ENCODE results near the gene HIPK1. TPM values are rescaled to one million over a fixed set of nuclear protein-coding genes. Genes with fewer than 3 reads are reported as not detected.

HIPK1 gene
- total and polyA plus RNA-seq, 4 donors, result 10.9 to 87.2 (median 54.5) TPM

- no peak for DNase-seq
These were observed 15.0 kb upstream of the HIPK1 start for GRCh38 chr1:113913887-113914664.

GRCh38 chr1:113916974-113917373 is 12.2 kb upstream of the HIPK1 start:
- no peaks in the 10 kb centered on the region for H3K9me3 ChIP-seq (ENCODE audit: control insufficient read depth in 4 of 4, insufficient read depth in 3 of 4, low read length in 3 of 4)
- no peak for TF ChIP-seq CTCF (IDR thresholded peaks at IDR 0.05; ENCODE audit: control extremely low read depth, extremely low read depth)
- no peaks in the 10 kb centered on the region for H3K27me3 ChIP-seq (ENCODE audit: control insufficient read depth in 3 of 3, insufficient read depth in 3 of 3, low read length in 2 of 3)
- DNase-seq (no peak), ATAC-seq (ENCODE audit: insufficient read depth, low FRiP score) (no peak)
- 97 to 99% methylated on average over 5 of the region's 5 CpGs for WGBS, 2 donors
- no peak overlapping the region for H3K4me3 ChIP-seq
- H3K36me3 ChIP-seq (ENCODE audit: control insufficient read depth in 4 of 4, insufficient read depth in 4 of 4, low read length in 4 of 4), result peaks cover 0 to 1% (median 0%) of the 10 kb centered on the region in 4 donors
- no peak overlapping the region for H3K9ac ChIP-seq (ENCODE audit: insufficient read depth in 1 of 2, low read length in 2 of 2)
- H3K4me1 ChIP-seq (ENCODE audit: control insufficient read depth in 5 of 5, insufficient read depth in 5 of 5, low read length in 5 of 5), result peaks cover 0 to 14% (median 0%) of the 10 kb centered on the region in 5 donors
- no peak overlapping the region for H3K27ac ChIP-seq (ENCODE audit: low read depth in 1 of 2, low read length in 1 of 2)

More at GRCh38 chr1:113913887-113914664, 15.0 kb upstream of the HIPK1 start:
- 56 to 74% methylated on average over 5 of the region's 5 CpGs for WGBS, 2 donors
- Histone ChIP-seq H3K9me3 (ENCODE audit: control insufficient read depth in 4 of 4, insufficient read depth in 3 of 4, low read length in 3 of 4) (no peaks in the 10 kb centered on the region), H3K27ac (ENCODE audit: low read depth in 1 of 2, low read length in 1 of 2) (no peak overlapping the region), H3K36me3 (ENCODE audit: control insufficient read depth in 4 of 4, insufficient read depth in 4 of 4, low read length in 4 of 4) (peaks cover 10 to 17% (median 10%) of the 10 kb centered on the region in 4 donors), H3K9ac (ENCODE audit: insufficient read depth in 1 of 2, low read length in 2 of 2) (no peak overlapping the region), H3K4me3 (no peak overlapping the region), H3K27me3 (ENCODE audit: control insufficient read depth in 3 of 3, insufficient read depth in 3 of 3, low read length in 2 of 3) (no peaks in the 10 kb centered on the region), H3K4me1 (ENCODE audit: control insufficient read depth in 5 of 5, insufficient read depth in 5 of 5, low read length in 5 of 5) (peaks cover 0 to 16% (median 0%) of the 10 kb centered on the region in 5 donors)
- no peak for ATAC-seq (ENCODE audit: insufficient read depth, low FRiP score)
- no peak for TF ChIP-seq CTCF (IDR thresholded peaks at IDR 0.05; ENCODE audit: control extremely low read depth, extremely low read depth)

- 88 to 100% methylated on average over 2 of the region's 2 CpGs for WGBS, 2 donors
- ATAC-seq (ENCODE audit: insufficient read depth, low FRiP score) (no peak), DNase-seq (no peak)
These were observed 11.6 kb upstream of the HIPK1 start for GRCh38 chr1:113917400-113918082.

More at GRCh38 chr1:113917400-113918082, 11.6 kb upstream of the HIPK1 start:
- Histone ChIP-seq H3K9me3 (ENCODE audit: control insufficient read depth in 4 of 4, insufficient read depth in 3 of 4, low read length in 3 of 4) (no peaks in the 10 kb centered on the region), H3K4me3 (no peak overlapping the region), H3K9ac (ENCODE audit: insufficient read depth in 1 of 2, low read length in 2 of 2) (no peak overlapping the region), H3K27me3 (ENCODE audit: control insufficient read depth in 3 of 3, insufficient read depth in 3 of 3, low read length in 2 of 3) (no peaks in the 10 kb centered on the region), H3K4me1 (ENCODE audit: control insufficient read depth in 5 of 5, insufficient read depth in 5 of 5, low read length in 5 of 5) (peaks cover 0 to 9% (median 0%) of the 10 kb centered on the region in 5 donors), H3K27ac (ENCODE audit: low read depth in 1 of 2, low read length in 1 of 2) (no peak overlapping the region), H3K36me3 (ENCODE audit: control insufficient read depth in 4 of 4, insufficient read depth in 4 of 4, low read length in 4 of 4) (no peaks in the 10 kb centered on the region)
- no peak for TF ChIP-seq CTCF (IDR thresholded peaks at IDR 0.05; ENCODE audit: control extremely low read depth, extremely low read depth)

Measured in lung (tissue), 12 donors.